BLaER1 treated with 17β-estradiol and CSF1 and Interleukin-3, amounts not matched to agents 10 nM and 100 nM (cell line): ENCODE data around the gene TIPIN.

Experiments
- H3K27ac ChIP-seq, 11 experiments: shearing (Covaris generic); formaldehyde crosslinking; 2 replicates each; pipeline ENCODE4 v1.8.1; 2022
- H3K27me3 ChIP-seq, 11 experiments: shearing (Covaris generic); formaldehyde crosslinking; 2 replicates each; pipeline ENCODE4 v1.8.1; 2022
- H3K36me3 ChIP-seq, 11 experiments: shearing (Covaris generic); formaldehyde crosslinking; 2 replicates each; pipeline ENCODE4 v1.8.1; 2022
- H3K4me1 ChIP-seq, 10 experiments: shearing (Covaris generic); formaldehyde crosslinking; 2 replicates each; pipeline ENCODE4 v1.8.1; 2022
- H3K4me2 ChIP-seq, 11 experiments: shearing (Covaris generic); formaldehyde crosslinking; 2 replicates each; pipeline ENCODE4 v1.8.1; 2022
- H3K4me3 ChIP-seq, 10 experiments: shearing (Covaris generic); formaldehyde crosslinking; 2 replicates each; pipeline ENCODE4 v1.8.1; 2022
- H3K9ac ChIP-seq, 11 experiments: shearing (Covaris generic); formaldehyde crosslinking; 2 replicates each; pipeline ENCODE4 v1.8.1; 2022
- H3K9me3 ChIP-seq, 11 experiments: shearing (Covaris generic); formaldehyde crosslinking; replicated peaks in 1 of 11; 2 replicates each; pipeline ENCODE4 v1.8.1; 2022
- H4K20me1 ChIP-seq, 11 experiments: shearing (Covaris generic); formaldehyde crosslinking; 2 replicates each; pipeline ENCODE4 v1.8.1; 2022
- Cebpa-rat ChIP-seq, 11 experiments: shearing (Covaris generic); IDR thresholded peaks; 2 replicates each; pipeline ENCODE4 v1.8.1; 2022

The TIPIN gene

GRCh38 chr15:66291816-66292570 is 64.5 kb downstream of the TIPIN start:
- H3K27me3 ChIP-seq: no peaks in the 10 kb centered on the region
- H3K4me2 ChIP-seq: peak overlapping the region; percentile 83 to 93 (median 91)
- no peak for TF ChIP-seq Cebpa-rat (IDR thresholded peaks at IDR 0.05)
- H3K36me3 ChIP-seq: peaks cover 0 to 10% (median 6%) of the 10 kb centered on the region in 11 experiments; a peak in 7 of 22 replicates
- H3K4me3 ChIP-seq: peak overlapping the region in 6 of 10 experiments; percentile 62 to 76 (median 72); a peak in 9 of 20 replicates
- H3K4me1 ChIP-seq: peaks cover 24 to 57% (median 48%) of the 10 kb centered on the region in 10 experiments
- H3K9me3 ChIP-seq: no peaks in the 10 kb centered on the region
- no peaks in the 10 kb centered on the region for H4K20me1 ChIP-seq
- peak overlapping the region in 10 of 11 experiments; percentile 83 to 98 (median 94); a peak in 17 of 22 replicates for H3K9ac ChIP-seq
- peak overlapping the region in 6 of 11 experiments; percentile 90 to 98 (median 96); a peak in 4 of 22 replicates for H3K27ac ChIP-seq

DNA sequence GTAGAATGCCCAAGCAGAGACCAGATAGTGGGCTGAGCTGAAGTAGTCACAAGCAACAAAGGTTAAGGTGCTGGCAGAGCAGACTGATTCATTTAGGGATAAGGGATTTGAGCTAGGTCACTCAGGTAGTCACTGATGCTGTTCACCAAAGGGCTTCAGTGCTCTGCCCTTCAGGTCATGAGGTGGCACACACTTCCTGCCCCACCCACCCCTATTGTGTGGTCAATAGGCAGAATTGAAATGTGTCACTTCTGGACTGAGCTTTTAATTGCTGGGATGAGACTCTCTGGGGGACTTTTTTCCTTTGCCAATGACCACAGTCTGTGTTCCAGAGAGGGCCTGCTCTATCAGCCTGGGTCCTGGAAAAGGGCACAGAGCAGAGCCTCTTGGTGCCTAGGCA is 66.0 kb downstream of the TIPIN start:
- Histone ChIP-seq H3K4me3 (no peak overlapping the region), H3K4me1 (peaks cover 23 to 55% (median 49%) of the 10 kb centered on the region in 10 experiments), H3K36me3 (no peaks in the 10 kb centered on the region), H3K9ac (no peak overlapping the region), H3K27me3 (no peaks in the 10 kb centered on the region), H4K20me1 (no peaks in the 10 kb centered on the region), H3K27ac (no peak overlapping the region), H3K9me3 (no peaks in the 10 kb centered on the region), H3K4me2 (peak overlapping the region in 10 of 11 experiments; percentile 15 to 63 (median 48); a peak in 17 of 22 replicates)
- no peak for TF ChIP-seq Cebpa-rat (IDR thresholded peaks at IDR 0.05)

DNA sequence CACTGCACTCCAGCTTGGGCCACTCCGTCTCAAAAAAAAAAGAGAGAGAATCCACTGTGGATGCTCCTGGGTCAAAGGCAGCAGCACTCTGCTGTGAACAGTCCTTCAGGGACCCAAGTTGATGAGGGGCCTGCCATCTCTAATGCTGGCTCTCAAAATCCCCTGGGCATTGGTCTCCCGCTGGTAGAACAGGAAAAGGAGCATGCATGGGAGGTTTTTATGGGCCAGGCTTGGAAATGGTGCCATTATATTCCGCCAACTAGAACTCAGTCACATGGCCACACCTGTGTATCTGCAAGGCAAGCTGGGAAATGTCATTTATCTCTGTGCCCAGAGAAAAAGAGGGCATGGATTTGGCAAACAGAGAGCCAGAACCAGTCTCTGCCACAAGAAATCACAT is 66.5 kb downstream of the TIPIN start:
- H3K4me2 ChIP-seq: peak overlapping the region in 9 of 11 experiments; percentile 15 to 63 (median 48); a peak in 15 of 22 replicates
- no peak overlapping the region for H3K27ac ChIP-seq
- no peaks in the 10 kb centered on the region for H3K9me3 ChIP-seq
- peaks cover 18 to 52% (median 47%) of the 10 kb centered on the region in 10 experiments for H3K4me1 ChIP-seq
- no peak overlapping the region for H3K4me3 ChIP-seq
- TF ChIP-seq Cebpa-rat (IDR thresholded peaks at IDR 0.05): no peak
- H4K20me1 ChIP-seq: no peaks in the 10 kb centered on the region
- H3K36me3 ChIP-seq: no peaks in the 10 kb centered on the region
- no peak overlapping the region for H3K9ac ChIP-seq
- H3K27me3 ChIP-seq: no peaks in the 10 kb centered on the region

DNA sequence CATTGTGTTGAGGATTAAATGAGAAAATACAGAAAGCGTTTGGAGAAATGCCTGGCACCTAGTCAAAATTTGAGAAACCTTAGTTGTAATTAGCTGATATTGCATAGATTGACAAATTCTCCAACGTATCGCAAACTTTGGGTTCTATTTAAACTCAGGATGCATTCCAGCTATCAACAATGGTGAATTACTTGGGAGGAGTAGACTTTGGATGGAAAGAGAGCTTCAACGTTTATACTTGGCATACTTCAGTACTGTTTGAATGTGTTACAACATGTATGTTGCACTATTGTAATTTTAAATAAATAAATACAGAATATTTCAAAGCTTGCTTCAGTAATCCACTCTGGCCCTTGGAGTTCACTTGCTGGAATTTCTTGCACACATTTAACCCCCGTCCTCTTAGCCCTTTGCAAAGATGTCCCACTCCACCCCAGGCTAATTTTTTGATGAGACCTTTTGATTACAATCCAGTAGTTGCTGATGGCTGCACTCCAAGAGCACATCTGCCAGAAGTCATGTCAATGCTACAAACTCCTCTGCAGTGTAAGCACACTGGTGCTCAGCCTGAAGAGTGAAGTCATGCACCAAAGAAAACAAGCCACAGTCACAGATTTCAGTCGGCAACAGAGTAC is 67.8 kb downstream of the TIPIN start:
- no peak overlapping the region for H3K27ac ChIP-seq
- no peaks in the 10 kb centered on the region for H3K27me3 ChIP-seq
- H3K4me3 ChIP-seq: no peak overlapping the region
- H3K4me2 ChIP-seq: no peak overlapping the region
- H3K9me3 ChIP-seq: no peaks in the 10 kb centered on the region
- no peak for TF ChIP-seq Cebpa-rat (IDR thresholded peaks at IDR 0.05)
- H4K20me1 ChIP-seq: no peaks in the 10 kb centered on the region
- no peak overlapping the region for H3K9ac ChIP-seq
- H3K4me1 ChIP-seq: peaks cover 9 to 41% (median 38%) of the 10 kb centered on the region in 10 experiments
- H3K36me3 ChIP-seq: no peaks in the 10 kb centered on the region

- Histone ChIP-seq H3K4me2 (no peak overlapping the region), H3K4me3 (no peak overlapping the region), H3K4me1 (peaks cover 9 to 41% (median 38%) of the 10 kb centered on the region in 10 experiments), H3K9me3 (no peaks in the 10 kb centered on the region), H3K27ac (no peak overlapping the region), H3K9ac (no peak overlapping the region), H3K36me3 (no peaks in the 10 kb centered on the region), H3K27me3 (no peaks in the 10 kb centered on the region), H4K20me1 (no peaks in the 10 kb centered on the region)
- TF ChIP-seq Cebpa-rat (IDR thresholded peaks at IDR 0.05): no peak
Observed at GRCh38 chr15:66288093-66288492, 68.4 kb downstream of the TIPIN start.

DNA sequence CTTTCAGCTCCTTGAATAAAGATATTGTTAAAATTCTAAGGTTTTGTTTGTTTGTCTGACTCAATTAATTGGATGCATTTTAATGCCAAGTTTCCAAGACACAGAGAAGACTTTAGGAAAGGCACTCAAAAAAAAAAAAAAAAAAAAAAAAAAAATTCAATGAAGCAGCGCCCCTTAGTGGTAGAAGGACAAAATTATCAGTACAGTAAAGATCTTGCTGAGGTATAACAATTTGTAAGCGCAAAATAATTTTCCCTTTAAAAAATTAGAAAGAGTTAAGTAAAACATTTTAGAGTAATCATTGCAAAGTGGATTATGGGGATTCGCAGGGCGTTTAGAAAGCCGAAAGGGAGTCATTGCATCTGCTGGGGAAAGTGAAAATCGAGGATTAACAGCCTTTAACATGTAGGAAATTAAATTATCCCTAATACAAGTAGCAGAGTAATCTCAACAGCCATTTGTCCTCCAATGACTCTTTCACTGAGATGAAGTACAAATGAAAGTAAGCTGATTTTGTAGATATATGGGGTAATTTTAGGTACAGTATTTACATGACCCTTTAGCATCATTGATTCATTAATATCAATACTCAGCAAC is 68.9 kb downstream of the TIPIN start:
- Histone ChIP-seq H4K20me1 (no peaks in the 10 kb centered on the region), H3K9ac (no peak overlapping the region), H3K27me3 (no peaks in the 10 kb centered on the region), H3K4me1 (peaks cover 6 to 37% (median 33%) of the 10 kb centered on the region in 10 experiments), H3K9me3 (no peaks in the 10 kb centered on the region), H3K27ac (no peak overlapping the region), H3K4me3 (no peak overlapping the region), H3K4me2 (no peak overlapping the region), H3K36me3 (no peaks in the 10 kb centered on the region)
- TF ChIP-seq Cebpa-rat (IDR thresholded peaks at IDR 0.05): no peak
